GM19025 (cell line): ENCODE data around the gene METRNL.
"Not testable (repeated sequence)": the region's sequence is repeated elsewhere in the genome, so short reads cannot be mapped to it uniquely, and the experiment has no call there.

Source experiments
- ATAC-seq: cut with Tn5 transposase; IDR thresholded peaks from one replicate; pipeline ENCODE4 v1.9.1; 2021; ENCODE audit warnings: mild to moderate bottlenecking, low read depth, moderate library complexity; ENCODE audit not compliant: unreplicated experiment

Gene METRNL

DNA sequence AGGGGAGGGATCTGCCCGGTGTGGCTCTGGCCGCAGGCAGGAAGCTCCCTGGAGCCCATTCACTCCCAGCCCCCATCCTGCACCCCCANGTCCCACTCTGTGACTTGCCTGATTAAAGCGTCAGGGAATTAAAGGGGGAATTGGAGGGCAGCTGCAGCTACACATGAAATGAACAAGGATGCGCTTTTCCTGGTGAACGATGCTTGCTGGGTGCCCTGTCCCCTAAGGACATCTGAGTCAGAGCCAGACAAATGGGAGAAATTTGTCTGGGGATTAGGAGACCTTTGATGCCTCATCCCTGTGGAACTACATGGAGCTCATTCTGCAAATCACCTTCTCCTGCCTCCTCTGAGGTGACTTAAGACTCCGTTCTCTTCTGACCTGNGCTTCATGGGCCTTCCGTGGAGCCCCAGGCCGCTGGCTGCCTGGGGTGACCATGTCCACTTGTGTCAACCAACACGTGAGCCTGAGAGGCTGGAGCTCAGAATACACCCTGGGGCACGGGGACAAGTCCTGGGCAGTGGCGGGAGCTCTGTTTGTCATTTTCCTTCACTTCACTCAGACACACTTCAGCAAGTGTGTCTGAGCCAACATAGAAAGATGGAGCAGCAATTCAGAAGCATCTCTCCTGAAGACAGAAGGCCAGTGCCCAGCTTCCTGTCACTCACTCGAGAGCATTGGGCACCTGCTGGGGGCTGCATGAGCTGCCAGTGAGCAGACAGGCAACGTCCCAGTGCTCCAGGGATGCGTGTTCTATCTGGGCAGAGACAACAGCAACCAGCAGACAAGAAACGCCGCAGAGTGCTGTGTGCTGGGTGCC lies 54.1 kb downstream of the METRNL start:
- ATAC-seq, result no peak

DNA sequence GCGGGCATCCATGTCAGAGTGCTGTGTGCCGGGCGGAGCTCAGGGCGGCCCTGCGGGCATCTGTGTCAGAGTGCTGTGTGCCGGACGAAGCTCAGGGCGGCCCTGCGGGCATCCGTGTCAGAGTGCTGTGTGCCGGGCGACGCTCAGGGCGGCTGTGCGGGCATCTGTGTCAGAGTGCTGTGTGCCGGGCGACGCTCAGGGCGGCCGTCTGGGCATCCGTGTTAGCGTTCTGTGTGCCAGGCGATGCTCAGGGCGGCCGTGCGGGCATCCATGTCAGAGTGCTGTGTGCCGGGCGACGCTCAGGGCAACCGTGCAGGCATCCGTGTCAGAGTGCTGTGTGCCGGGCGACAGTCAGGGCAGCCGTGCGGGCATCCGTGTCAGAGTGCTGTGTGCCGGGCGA lies 55.0 kb downstream of the METRNL start:
- not testable (repeated sequence) for ATAC-seq

DNA sequence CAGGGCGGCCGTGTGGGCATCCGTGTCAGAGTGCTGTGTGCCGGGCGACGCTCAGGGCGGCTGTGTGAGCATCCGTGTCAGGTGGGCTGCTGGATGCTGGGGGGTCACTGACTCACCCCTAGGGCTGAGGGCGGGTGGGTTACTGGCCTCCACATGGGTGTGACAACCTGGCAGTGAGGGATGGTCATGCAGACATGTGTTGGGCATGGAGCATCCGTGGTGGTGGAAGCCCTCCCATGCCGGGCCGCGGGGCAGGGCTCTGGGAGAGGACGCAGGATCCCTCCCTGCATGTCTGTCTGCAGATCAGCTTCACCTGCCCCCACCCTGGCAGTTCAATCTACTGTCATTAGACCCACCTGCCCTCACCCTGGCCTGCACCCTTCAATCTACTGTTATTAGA lies 56.3 kb downstream of the METRNL start:
- no peak for ATAC-seq

DNA sequence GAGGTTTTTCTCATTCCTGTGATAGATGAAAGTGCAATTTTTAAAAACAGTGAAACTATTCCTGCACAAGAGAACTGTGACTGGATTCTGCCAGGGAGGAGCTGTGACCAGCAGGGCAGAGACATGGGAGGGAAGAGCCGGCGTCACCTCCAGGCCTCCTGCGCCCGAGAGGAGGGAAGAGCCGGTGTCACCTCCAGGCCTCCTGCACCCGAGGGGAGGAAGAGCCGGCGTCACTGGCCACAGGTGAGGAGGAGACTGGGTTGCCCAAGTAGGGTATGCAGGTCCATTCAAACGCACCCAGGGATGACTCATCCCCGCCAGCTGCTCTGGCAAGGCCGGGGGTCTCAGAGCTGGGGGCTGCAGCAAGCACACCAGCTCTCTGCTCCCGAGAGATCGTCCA lies 56.7 kb downstream of the METRNL start:
- ATAC-seq, result no peak

DNA sequence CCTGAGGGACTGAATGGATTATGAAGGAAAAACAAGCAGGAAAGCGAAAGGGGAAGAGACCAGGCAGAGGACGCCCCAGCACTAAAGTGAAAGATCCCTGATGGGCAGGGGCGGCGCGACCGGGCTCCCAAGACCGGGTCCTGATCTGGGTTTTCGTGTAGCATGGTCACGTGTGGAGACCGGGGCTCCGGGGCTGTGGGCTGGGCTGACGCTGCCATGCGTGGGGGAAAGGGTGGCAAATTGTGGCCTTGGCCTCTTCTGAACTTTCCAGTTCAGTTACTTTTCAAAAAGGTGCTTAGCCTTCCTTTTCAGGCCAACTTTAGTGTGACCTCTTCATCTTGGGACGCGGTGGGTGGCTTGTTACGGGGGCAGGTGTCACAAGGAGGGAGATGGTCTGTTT lies 57.5 kb downstream of the METRNL start:
- no peak for ATAC-seq

DNA sequence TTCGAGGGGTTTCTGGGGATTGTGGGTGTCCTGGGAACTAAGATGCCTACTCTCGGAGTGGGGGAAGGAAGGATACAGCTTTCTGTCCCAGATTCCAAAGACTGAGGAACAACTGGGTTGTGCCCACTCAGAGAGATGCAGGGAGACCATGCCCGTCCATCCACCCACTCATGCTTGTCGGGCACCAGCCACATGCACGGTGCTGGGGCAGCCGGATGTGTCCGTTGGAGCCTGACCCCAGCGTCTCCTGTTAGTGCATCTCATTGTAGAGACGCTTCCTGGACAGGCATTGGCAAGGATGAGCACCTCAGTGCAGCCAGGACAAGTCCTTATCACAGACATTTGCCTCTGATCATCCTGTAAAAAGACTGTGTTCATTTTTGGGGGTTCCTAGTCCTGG lies 58.1 kb downstream of the METRNL start:
- no peak for ATAC-seq

DNA sequence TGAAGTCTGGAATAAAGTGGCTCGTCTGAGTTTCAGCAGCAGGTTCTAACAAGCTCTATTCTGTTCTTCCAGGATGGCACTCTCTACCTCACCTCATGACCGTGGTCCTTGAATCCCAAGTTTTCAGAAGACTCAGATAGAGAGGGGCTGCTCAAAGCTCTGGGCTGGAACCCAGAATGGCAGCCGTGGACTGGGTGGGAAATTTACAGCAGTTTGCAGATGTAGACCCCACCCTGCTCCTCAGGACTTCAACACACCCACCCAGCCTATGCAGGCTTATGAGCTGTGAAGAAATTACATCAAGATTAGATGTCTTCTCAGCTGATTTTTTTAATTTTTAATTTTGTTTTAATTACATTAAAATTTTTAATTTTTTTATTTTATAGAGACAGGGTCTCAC lies 59.4 kb downstream of the METRNL start:
- no peak for ATAC-seq

DNA sequence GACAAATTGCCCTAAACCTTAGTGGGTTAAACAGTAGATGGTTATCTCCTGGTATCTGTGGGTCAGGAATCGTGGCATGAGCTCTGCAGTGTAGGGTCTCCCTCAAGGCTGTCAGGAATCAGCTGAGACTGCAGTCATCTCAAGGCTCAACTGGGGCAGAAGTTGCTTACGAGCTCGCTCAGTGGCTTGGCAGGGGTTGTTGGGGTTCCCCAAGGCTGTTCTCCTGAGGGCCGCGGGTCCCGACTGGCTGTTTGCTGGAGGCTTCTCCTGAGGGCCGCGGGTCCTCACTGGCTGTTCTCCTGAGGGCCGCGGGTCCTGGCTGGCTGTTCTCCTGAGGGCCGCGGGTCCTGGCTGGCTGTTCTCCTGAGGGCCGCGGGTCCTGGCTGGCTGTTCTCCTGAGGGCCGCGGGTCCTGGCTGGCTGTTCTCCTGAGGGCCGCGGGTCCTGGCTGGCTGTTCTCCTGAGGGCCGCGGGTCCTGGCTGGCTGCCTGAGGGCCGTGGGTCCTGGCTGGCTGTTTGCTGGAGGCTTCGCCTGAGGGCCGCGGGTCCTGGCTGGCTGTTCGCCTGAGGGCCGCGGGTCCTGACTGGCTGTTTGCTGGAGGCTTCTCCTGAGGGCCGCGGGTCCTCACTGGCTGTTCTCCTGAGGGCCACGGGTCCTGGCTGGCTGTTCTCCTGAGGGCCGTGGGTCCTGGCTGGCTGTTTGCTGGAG lies 60.3 kb downstream of the METRNL start:
- ATAC-seq, result not testable (repeated sequence)

DNA sequence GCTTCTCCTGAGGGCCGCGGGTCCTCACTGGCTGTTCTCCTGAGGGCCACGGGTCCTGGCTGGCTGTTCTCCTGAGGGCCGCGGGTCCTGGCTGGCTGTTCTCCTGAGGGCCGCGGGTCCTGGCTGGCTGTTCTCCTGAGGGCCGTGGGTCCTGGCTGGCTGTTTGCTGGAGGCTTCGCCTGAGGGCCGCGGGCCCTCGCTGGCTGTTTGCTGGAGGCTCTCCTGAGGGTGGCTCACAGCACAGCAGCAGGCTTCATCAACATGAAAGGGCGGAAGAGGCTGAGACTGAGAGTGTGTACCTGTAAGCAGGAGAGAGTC lies 60.8 kb downstream of the METRNL start:
- ATAC-seq, result not testable (repeated sequence)

DNA sequence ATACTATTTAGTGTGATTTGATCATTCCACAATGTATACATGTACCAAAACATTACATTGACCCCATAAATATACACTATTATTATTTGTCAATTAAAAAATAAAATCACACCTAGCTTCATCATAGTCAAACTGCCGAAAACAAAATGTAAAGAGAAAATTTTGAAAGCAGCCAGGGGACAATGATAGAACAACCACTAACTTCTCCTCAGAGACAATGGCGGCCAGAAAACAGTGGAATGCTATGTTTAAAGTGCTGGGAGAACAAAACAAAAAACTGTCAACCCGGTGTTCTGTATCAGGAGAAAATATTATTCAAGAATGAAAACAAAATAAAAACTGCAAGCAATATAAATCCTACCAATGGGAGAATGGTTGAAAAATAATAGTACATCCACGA lies 63.2 kb downstream of the METRNL start:
- no peak for ATAC-seq

DNA sequence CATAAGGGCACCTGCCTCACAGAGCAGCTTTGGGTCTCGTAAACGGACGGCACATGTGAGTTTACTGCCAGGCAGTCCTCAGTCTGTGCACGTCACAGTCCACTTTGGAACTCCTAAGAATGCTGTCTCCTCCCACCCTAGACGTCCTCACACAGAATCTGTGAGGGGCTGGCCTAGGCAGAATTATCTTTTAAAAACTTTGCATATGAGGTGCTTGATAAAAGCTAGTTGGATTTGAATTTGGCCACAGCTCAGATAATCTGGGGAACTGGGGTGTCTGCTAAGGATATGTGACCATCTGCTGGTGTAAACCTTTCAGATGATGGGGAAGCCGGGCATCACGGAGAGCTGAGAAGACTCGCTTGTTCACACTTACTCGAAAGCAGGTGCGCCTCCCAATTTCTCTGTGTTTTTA lies 64.4 kb downstream of the METRNL start:
- ATAC-seq, result no peak
